Neural cell (in vitro differentiated cells): ENCODE data around the gene FBXL22.

Experiments used
- EP300 ChIP-seq: fragments of 450-650 bp; conservative IDR thresholded peaks from 2 replicates; pipeline ENCODE4 v1.6.1; 2014; ENCODE audit warnings: antibody characterized with exemption, mild to moderate bottlenecking, moderate library complexity; ENCODE audit not compliant: poor library complexity, severe bottlenecking
- EZH2 ChIP-seq: fragments of 200-600, 300-800 bp; shearing (Covaris generic), sonication (generic); IDR thresholded peaks from 2 replicates; pipeline ENCODE4 v1.6.1; 2014; ENCODE audit warnings: antibody characterized with exemption, low read length, borderline replicate concordance, mild to moderate bottlenecking; ENCODE audit not compliant: insufficient read depth, poor library complexity, severe bottlenecking
- RAD21 ChIP-seq: fragments of 450-650 bp; conservative IDR thresholded peaks from 2 replicates; pipeline ENCODE4 v1.6.1; 2014; ENCODE audit warnings: antibody characterized with exemption, mild to moderate bottlenecking, moderate library complexity
- SMC3 ChIP-seq: fragments of 450-650 bp; conservative IDR thresholded peaks from 2 replicates; pipeline ENCODE4 v1.6.1; 2014; ENCODE audit warnings: antibody characterized with exemption, mild to moderate bottlenecking, moderate library complexity; ENCODE audit not compliant: poor library complexity
- TF ChIP-seq, protein P1 (sequence below): fragments of 450-650 bp; IDR thresholded peaks from 2 replicates; pipeline ENCODE4 v1.5.1; 2014; ENCODE audit warnings: antibody characterized with exemption, mild to moderate bottlenecking, moderate library complexity; ENCODE audit not compliant: poor library complexity, severe bottlenecking
- TF ChIP-seq, protein P2 (sequence below): IDR thresholded peaks from 2 replicates; pipeline ENCODE4 v1.6.1; 2012; ENCODE audit warnings: borderline replicate concordance

DNA sequence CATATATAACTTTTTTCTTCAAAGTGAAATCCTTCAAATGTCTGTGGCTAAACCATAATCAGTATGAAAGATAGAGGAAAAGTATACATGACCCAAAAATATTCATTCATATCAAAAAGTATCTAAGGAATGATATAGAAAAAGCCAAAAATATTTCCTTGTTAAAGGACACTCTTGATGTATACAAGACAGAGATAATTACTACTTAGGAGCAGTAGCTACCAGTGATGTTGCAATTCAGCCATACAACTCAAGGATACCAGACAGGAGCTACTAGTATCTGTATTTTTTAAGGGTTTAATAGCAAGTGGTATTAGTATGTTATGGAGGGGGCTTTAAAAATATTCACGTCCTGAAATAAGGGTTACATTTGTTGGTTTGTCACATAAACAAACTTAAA is 37.0 kb downstream of the FBXL22 start:
- TF ChIP-seq, protein P1, sequence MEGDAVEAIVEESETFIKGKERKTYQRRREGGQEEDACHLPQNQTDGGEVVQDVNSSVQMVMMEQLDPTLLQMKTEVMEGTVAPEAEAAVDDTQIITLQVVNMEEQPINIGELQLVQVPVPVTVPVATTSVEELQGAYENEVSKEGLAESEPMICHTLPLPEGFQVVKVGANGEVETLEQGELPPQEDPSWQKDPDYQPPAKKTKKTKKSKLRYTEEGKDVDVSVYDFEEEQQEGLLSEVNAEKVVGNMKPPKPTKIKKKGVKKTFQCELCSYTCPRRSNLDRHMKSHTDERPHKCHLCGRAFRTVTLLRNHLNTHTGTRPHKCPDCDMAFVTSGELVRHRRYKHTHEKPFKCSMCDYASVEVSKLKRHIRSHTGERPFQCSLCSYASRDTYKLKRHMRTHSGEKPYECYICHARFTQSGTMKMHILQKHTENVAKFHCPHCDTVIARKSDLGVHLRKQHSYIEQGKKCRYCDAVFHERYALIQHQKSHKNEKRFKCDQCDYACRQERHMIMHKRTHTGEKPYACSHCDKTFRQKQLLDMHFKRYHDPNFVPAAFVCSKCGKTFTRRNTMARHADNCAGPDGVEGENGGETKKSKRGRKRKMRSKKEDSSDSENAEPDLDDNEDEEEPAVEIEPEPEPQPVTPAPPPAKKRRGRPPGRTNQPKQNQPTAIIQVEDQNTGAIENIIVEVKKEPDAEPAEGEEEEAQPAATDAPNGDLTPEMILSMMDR, result no peak
- TF ChIP-seq, protein P2, sequence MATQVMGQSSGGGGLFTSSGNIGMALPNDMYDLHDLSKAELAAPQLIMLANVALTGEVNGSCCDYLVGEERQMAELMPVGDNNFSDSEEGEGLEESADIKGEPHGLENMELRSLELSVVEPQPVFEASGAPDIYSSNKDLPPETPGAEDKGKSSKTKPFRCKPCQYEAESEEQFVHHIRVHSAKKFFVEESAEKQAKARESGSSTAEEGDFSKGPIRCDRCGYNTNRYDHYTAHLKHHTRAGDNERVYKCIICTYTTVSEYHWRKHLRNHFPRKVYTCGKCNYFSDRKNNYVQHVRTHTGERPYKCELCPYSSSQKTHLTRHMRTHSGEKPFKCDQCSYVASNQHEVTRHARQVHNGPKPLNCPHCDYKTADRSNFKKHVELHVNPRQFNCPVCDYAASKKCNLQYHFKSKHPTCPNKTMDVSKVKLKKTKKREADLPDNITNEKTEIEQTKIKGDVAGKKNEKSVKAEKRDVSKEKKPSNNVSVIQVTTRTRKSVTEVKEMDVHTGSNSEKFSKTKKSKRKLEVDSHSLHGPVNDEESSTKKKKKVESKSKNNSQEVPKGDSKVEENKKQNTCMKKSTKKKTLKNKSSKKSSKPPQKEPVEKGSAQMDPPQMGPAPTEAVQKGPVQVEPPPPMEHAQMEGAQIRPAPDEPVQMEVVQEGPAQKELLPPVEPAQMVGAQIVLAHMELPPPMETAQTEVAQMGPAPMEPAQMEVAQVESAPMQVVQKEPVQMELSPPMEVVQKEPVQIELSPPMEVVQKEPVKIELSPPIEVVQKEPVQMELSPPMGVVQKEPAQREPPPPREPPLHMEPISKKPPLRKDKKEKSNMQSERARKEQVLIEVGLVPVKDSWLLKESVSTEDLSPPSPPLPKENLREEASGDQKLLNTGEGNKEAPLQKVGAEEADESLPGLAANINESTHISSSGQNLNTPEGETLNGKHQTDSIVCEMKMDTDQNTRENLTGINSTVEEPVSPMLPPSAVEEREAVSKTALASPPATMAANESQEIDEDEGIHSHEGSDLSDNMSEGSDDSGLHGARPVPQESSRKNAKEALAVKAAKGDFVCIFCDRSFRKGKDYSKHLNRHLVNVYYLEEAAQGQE, result no peak
- TF ChIP-seq SMC3, result no peak
- TF ChIP-seq EZH2, result no peak
- no peak for TF ChIP-seq EP300
- TF ChIP-seq RAD21, result no peak
